ENCODE results near the gene PDYN. TPM values are rescaled to one million over a fixed set of nuclear protein-coding genes. Genes with fewer than 3 reads are reported as not detected.

Gene PDYN
- total RNA-seq (2013; cell fraction: nucleolus; rRNA removed) = not detected in 2 replicates
- total RNA-seq (2014; rRNA removed) = not detected in 2 replicates
- not detected in 2 replicates for total RNA-seq (2014; rRNA removed; fragmentation: Illumina TruSeq; extraction: Trizol)
- not detected in 2 replicates for total RNA-seq (2021)
- not detected for polyA plus RNA-seq (2011; ENCODE audit: low read depth)
- polyA plus RNA-seq (2011; rRNA removed) = not detected in 2 replicates
- polyA plus RNA-seq (2011; cell fraction: cytosol; rRNA removed) = not detected in 2 replicates
- polyA plus RNA-seq (2011; cell fraction: nucleus; rRNA removed) = not detected in 2 replicates
- polyA plus RNA-seq (2012) = not detected in 2 replicates
- not detected in 2 replicates for polyA plus RNA-seq (2014; fragmentation: Illumina TruSeq; extraction: Trizol)
- polyA plus RNA-seq (2014; fragmentation: Nextera tagmentation; extraction: Ambion mirVana) = not detected
- polyA plus RNA-seq (2014; rRNA removed) = not detected in 2 replicates
- not detected for polyA plus RNA-seq (2016; fragmentation: Nextera tagmentation; extraction: Ambion mirVana)
- not detected in 2 replicates for polyA minus RNA-seq (2011; rRNA and poly(A)+ RNA removed)
- polyA minus RNA-seq (2011; cell fraction: cytosol; rRNA and poly(A)+ RNA removed) = not detected in 2 replicates
- not detected in 2 replicates for polyA minus RNA-seq (2011; cell fraction: nucleus; rRNA and poly(A)+ RNA removed)
- Bru-seq, nascent RNA = not detected
- percentile 6 among the genes with signal in this experiment for BruChase-seq, experiment 1, labeled RNA remaining after a 6-hour chase
- not detected for BruChase-seq, experiment 2, labeled RNA remaining after a 2-hour chase
- long read RNA-seq, experiment 1 = 0 reads
- long read RNA-seq, experiment 2 = 0 reads

- no peaks in the 10 kb centered on the region for H3K4me1 ChIP-seq (ENCODE audit: control insufficient read depth, insufficient read depth, low read length)
- DNase-seq (ENCODE audit: low read depth, low spot score) = no peak
- intact Hi-C loops (cut with micrococcal nuclease; ENCODE audit: unreplicated experiment) (no loop called here), in situ Hi-C loops (cut with MboI) (no loop called here)
- H4K20me1 ChIP-seq (ENCODE audit: control insufficient read depth, insufficient read depth) = no peaks in the 10 kb centered on the region
- ATAC-seq = no peak
- H3K36me3 ChIP-seq (ENCODE audit: control insufficient read depth in 2 of 2, insufficient read depth in 2 of 2, low read length in 1 of 2) = no peaks in the 10 kb centered on the region
- WGBS (ENCODE audit: insufficient coverage, insufficient replicate concordance, low lambda C conversion rate, missing lambda C conversion rate) = 13% methylated on average over 9 of the region's 9 CpGs
- no peak within 1 kb of the TSS for H3K9ac ChIP-seq (ENCODE audit: control insufficient read depth, insufficient read depth, low read length)
- no peak within 1 kb of the TSS for H3K27ac ChIP-seq (ENCODE audit: control insufficient read depth, insufficient read depth)
- H2AFZ ChIP-seq (ENCODE audit: control insufficient read depth, low read depth, low read length) = no peak within 1 kb of the TSS
- ChIA-PET POLR2A (no interaction called here), CTCF (interaction anchor here (1.0 kb wide), 1 partner anchor 94 kb away, joined by 3 read pairs; no protein-coding TSS in a partner anchor), SMC1A (ENCODE audit: uncharacterized antibody, unreplicated experiment) (no interaction called here), RAD21 (ENCODE audit: unreplicated experiment) (no interaction called here)
- no peaks in the 10 kb centered on the region for H3K9me3 ChIP-seq (replicated peaks; ENCODE audit: control insufficient read depth, insufficient read depth, low read length)
- peaks cover 3 to 8% of the 10 kb centered on the region in 2 experiments; a peak in 3 of 4 replicates for H3K27me3 ChIP-seq (replicated peaks in 1 of 2; ENCODE audit: control insufficient read depth in 2 of 2, insufficient read depth in 2 of 2, low read length in 1 of 2)
- H3K79me2 ChIP-seq (ENCODE audit: control insufficient read depth, insufficient read depth, low read length) = no peaks in the 10 kb centered on the region
- FAIRE-seq = no peak
- no peak within 1 kb of the TSS for H3K4me3 ChIP-seq
- H3K4me2 ChIP-seq (ENCODE audit: control insufficient read depth, insufficient read depth) = no peak within 1 kb of the TSS
- no TSS peak for BruUV-seq (replicated peaks)
- TF ChIP-seq SP1 (IDR thresholded peaks at IDR 0.05; ENCODE audit: low read depth, low read length) (no peak), ZBED1 (IDR thresholded peaks at IDR 0.05; ENCODE audit: borderline replicate concordance) (no peak), HSF1 (IDR thresholded peaks at IDR 0.05; ENCODE audit: low read depth, low read length) (no peak), ZNF384 (IDR thresholded peaks at IDR 0.05; ENCODE audit: borderline replicate concordance, low read depth, low read length) (no peak), ZNF274 (IDR thresholded peaks at IDR 0.05; ENCODE audit: insufficient read depth, insufficient read length) (no peak), ASH2L (IDR thresholded peaks at IDR 0.05; ENCODE audit: borderline replicate concordance, low read depth) (no peak), JUND (IDR thresholded peaks at IDR 0.05; ENCODE audit: low read depth, low read length) (no peak), CEBPZ (IDR thresholded peaks at IDR 0.05; ENCODE audit: low read depth, low read length) (no peak), HDGF (IDR thresholded peaks at IDR 0.05) (no peak), PML (IDR thresholded peaks at IDR 0.05; ENCODE audit: low read length) (no peak), IRF5 (IDR thresholded peaks at IDR 0.05; ENCODE audit: borderline replicate concordance) (no peak), CBX3 (IDR thresholded peaks at IDR 0.05; ENCODE audit: borderline replicate concordance, low read depth) (no peak), RBBP5 (conservative IDR thresholded peaks at IDR 0.05) (no peak), PKNOX1 (IDR thresholded peaks at IDR 0.05) (no peak), NFYA (IDR thresholded peaks at IDR 0.05; ENCODE audit: borderline replicate concordance, low read depth, low read length) (no peak), LARP7 (IDR thresholded peaks at IDR 0.05) (no peak), FOXK2 (IDR thresholded peaks at IDR 0.05) (no peak)
Measured at GRCh38 chr20:1993986-1994385, at the start of gene PDYN. PDYN (minus strand) TSS chr20:1994058; CDS start chr20:1983084, 10,974 bp downstream.

Data from GM12878 (cell line).